Naive thymus-derived CD4-positive, alpha-beta T cell (primary cell): ENCODE data around the gene MLX. TPM values are rescaled to one million over a fixed set of nuclear protein-coding genes. Genes with fewer than 3 reads are reported as not detected.
A peak's percentile ranks its signal among the peaks of the same experiment; 100 is the strongest.
"Not testable (repeated sequence)": the region's sequence is repeated elsewhere in the genome, so short reads cannot be mapped to it uniquely, and the experiment has no call there.

ENCODE experiments used
- ATAC-seq: fragments of 150-1000 bp; cut with Tn5 transposase; 2 replicates; pipeline ENCODE4 v1.10.0; 2021; ENCODE audit warnings: mild to moderate bottlenecking, moderate library complexity
- CTCF ChIA-PET: fragments of 350-600 bp; sonication (Branson Sonifier 250); formaldehyde crosslinking; loops from one replicate; lab custom pipeline; 2021; ENCODE audit warnings: antibody characterized with exemption; lab: Charles Lee
- POLR2A ChIA-PET: fragments of 350-600 bp; sonication (Branson Sonifier 250); formaldehyde crosslinking; loops from one replicate; lab custom pipeline; 2021; ENCODE audit warnings: antibody characterized with exemption, inconsistent platforms; lab: Charles Lee
- DNase-seq, 9 donors: peaks; one replicate each; pipeline versions ENCODE4 v3.0.0 to v3.0.0-alpha.2; 2020 to 2022; ENCODE audit warnings: mixed read lengths in 1 of 9
- H3K27ac ChIP-seq: one replicate; pipeline ENCODE4 v1.7.0; 2013; ENCODE audit warnings: mild to moderate bottlenecking, low read depth, low read length, moderate library complexity
- H3K27me3 ChIP-seq, 2 donors: one replicate each; pipeline ENCODE4 v1.7.0; 2013; ENCODE audit warnings: low read length in 2 of 2, mild to moderate bottlenecking in 2 of 2, moderate library complexity in 2 of 2; ENCODE audit not compliant: control insufficient read depth in 2 of 2, insufficient read depth in 2 of 2
- H3K36me3 ChIP-seq, 3 experiments: 1 replicate in 2 of 3; 2 replicates in 1 of 3; pipeline ENCODE4 v1.7.0; 2013; ENCODE audit warnings: low read length in 3 of 3, mild to moderate bottlenecking in 3 of 3, moderate library complexity in 1 of 3; ENCODE audit not compliant: insufficient read depth in 3 of 3, control insufficient read depth in 2 of 3
- H3K4me1 ChIP-seq, 2 donors: one replicate each; pipeline ENCODE4 v1.7.0; 2013; ENCODE audit warnings: low read length in 2 of 2, mild to moderate bottlenecking in 2 of 2, moderate library complexity in 1 of 2; ENCODE audit not compliant: control insufficient read depth in 2 of 2, insufficient read depth in 2 of 2
- H3K4me3 ChIP-seq: 2 replicates; pipeline ENCODE4 v1.7.0; 2013; ENCODE audit warnings: mild to moderate bottlenecking, low read length
- H3K9me3 ChIP-seq, 3 experiments: 1 replicate in 2 of 3; 2 replicates in 1 of 3; pipeline ENCODE4 v1.7.0; 2013; ENCODE audit warnings: low read length in 3 of 3; ENCODE audit not compliant: control insufficient read depth in 2 of 3
- H3K27ac Mint-ChIP-seq, 9 donors: one replicate each; pipeline ENCODE4 v1.8.0; 2020 to 2022; ENCODE audit warnings: mixed read lengths in 9 of 9, mild to moderate bottlenecking in 8 of 9, moderate library complexity in 5 of 9, inconsistent platforms in 2 of 9
- H3K27me3 Mint-ChIP-seq, 5 donors: one replicate each; pipeline ENCODE4 v1.8.0; 2021 to 2022; ENCODE audit warnings: mixed read lengths in 5 of 5, mild to moderate bottlenecking in 1 of 5
- H3K36me3 Mint-ChIP-seq, 5 donors: one replicate each; pipeline ENCODE4 v1.8.0; 2020 to 2022; ENCODE audit warnings: mixed read lengths in 5 of 5, mild to moderate bottlenecking in 3 of 5, inconsistent platforms in 1 of 5
- H3K4me1 Mint-ChIP-seq, 7 donors: one replicate each; pipeline ENCODE4 v1.8.0; 2020 to 2022; ENCODE audit warnings: mixed read lengths in 7 of 7, mild to moderate bottlenecking in 3 of 7, inconsistent platforms in 1 of 7
- H3K4me3 Mint-ChIP-seq, 10 donors: one replicate each; pipeline ENCODE4 v1.8.0; 2020 to 2022; ENCODE audit warnings: mild to moderate bottlenecking in 10 of 10, mixed read lengths in 10 of 10, moderate library complexity in 6 of 10, inconsistent platforms in 2 of 10
- H3K9me3 Mint-ChIP-seq, 11 donors: one replicate each; pipeline ENCODE4 v1.8.0; 2020 to 2022; ENCODE audit warnings: mixed read lengths in 11 of 11, mild to moderate bottlenecking in 4 of 11, inconsistent platforms in 1 of 11, moderate library complexity in 1 of 11
- intact Hi-C, 2 donors: fragments of 100-400 bp; cut with micrococcal nuclease; formaldehyde crosslinking; loops; one replicate each; pipeline ENCODE4 v1.15.1; 2023
- polyA plus RNA-seq, 2 donors: library from polyadenylated mRNA; unstranded; fragments of 300-500 nt; fragmentation: Illumina TruSeq; gene quantifications; one replicate each; pipeline ENCODE4 v1.2.3, GENCODE V29; 2021
- total RNA-seq, 6 experiments: library from RNA in 5 of 6; stranded (reverse) in 5 of 6; gene quantifications; 1 replicate in 5 of 6; 2 replicates in 1 of 6; pipeline ENCODE4 v1.2.3 and lab custom pipeline; 2021 to 2026

MLX gene
- total and polyA plus RNA-seq, 7 experiments from 2014 or later: 28.1 to 73.9 (median 50.1) TPM

- Mint-ChIP-seq H3K27me3 (no peaks in the 10 kb centered on the region), H3K36me3 (peaks cover 0 to 4% (median 0%) of the 10 kb centered on the region in 5 donors), H3K9me3 (no peaks in the 10 kb centered on the region), H3K4me3 (peak overlapping the region; percentile 7 to 75 (median 56)), H3K4me1 (peaks cover 4 to 22% (median 18%) of the 10 kb centered on the region in 7 donors), H3K27ac (peak overlapping the region in 2 of 9 donors; percentile 15 to 48)
- Histone ChIP-seq H3K27ac (no peak overlapping the region), H3K4me1 (no peaks in the 10 kb centered on the region), H3K27me3 (no peaks in the 10 kb centered on the region), H3K9me3 (no peaks in the 10 kb centered on the region), H3K4me3 (peak overlapping the region; percentile 17), H3K36me3 (peaks cover 0 to 7% (median 0%) of the 10 kb centered on the region in 3 experiments)
- ATAC-seq (peak; percentile 94), DNase-seq (peak; percentile 54 to 75 (median 70))
- ChIA-PET CTCF (interaction anchor here (0.6 to 1.1 kb wide), 4 partner anchors 12 to 108 kb away, joined by 3 to 4 read pairs (median 4); partner anchors contain the start of gene NAGLU), POLR2A (interaction anchor here (0.9 to 1.5 kb wide), 2 partner anchors 11 to 19 kb away, joined by 3 to 11 read pairs; partner anchors contain the start of gene NAGLU)
- intact Hi-C loops: loop anchor here in 1 of 2 donors (1.0 kb wide), 1 partner anchor 29 kb away; the partner anchor contains the start of gene PSMC3IP
Measured at GRCh38 chr17:42548070-42548837, 18.6 kb upstream of the MLX start.

DNA sequence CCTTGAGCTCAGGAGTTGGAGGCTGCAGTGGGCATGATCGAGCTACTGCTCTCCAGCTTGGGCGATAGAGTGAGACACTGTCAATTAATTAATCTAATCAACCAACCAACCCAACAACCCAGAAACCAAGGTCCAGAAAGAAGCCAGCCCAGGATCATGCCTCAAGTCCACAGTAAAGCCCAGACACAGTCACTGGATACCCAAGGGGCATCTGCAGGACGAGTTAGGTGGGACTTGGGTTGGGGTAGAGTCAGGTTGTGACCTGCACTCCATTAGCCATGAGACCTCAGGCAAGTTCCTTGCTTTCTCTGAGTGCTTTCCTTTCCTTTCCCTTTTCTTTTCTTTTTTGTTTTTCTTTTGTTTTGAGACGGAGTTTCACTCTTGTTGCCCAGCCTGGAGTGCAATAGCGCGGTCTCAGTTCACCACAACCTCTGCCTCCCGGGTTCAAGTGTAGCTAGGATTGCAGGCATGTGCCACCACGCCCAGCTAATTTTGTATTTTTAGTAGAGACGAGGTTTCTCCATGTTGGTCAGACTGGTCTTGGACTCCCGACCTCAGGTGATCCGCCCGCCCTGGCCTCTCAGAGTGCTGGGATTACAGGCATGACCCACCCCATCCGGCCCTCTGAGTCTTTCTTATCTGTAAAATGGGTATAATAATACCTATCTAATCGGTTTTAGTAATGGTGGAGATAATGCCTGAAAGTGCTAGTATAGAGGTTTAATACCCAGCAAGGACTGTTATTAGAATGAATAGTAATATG, 17.7 kb upstream of the MLX start:
- POLR2A ChIA-PET: interaction anchor here (0.7 to 1.5 kb wide), 3 partner anchors 12 to 1102 kb away, joined by 3 to 11 read pairs (median 3); partner anchors contain the start of gene NAGLU
- no peaks in the 10 kb centered on the region for H3K9me3 Mint-ChIP-seq
- Histone ChIP-seq H3K27ac (no peak overlapping the region), H3K4me3 (no peak overlapping the region), H3K27me3 (no peaks in the 10 kb centered on the region), H3K9me3 (no peaks in the 10 kb centered on the region), H3K36me3 (no peaks in the 10 kb centered on the region), H3K4me1 (peaks cover 5% of the 10 kb centered on the region in 2 donors)
- peak overlapping the region; percentile 7 to 75 (median 60) for H3K4me3 Mint-ChIP-seq
- H3K4me1 Mint-ChIP-seq: peaks cover 4 to 29% (median 22%) of the 10 kb centered on the region in 7 donors
- CTCF ChIA-PET: interaction anchor here (0.7 to 1.1 kb wide), 3 partner anchors 13 to 109 kb away, joined by 3 to 4 read pairs (median 4); partner anchors contain the start of gene NAGLU
- intact Hi-C loops: loop anchor here in 1 of 2 donors (1.0 kb wide), 1 partner anchor 28 kb away; the partner anchor contains the start of gene PSMC3IP
- H3K27ac Mint-ChIP-seq: peak overlapping the region in 6 of 9 donors; percentile 14 to 56 (median 30)
- no peak for ATAC-seq
- peaks cover 0 to 4% (median 0%) of the 10 kb centered on the region in 5 donors for H3K36me3 Mint-ChIP-seq
- H3K27me3 Mint-ChIP-seq: no peaks in the 10 kb centered on the region
- DNase-seq: no peak

DNA sequence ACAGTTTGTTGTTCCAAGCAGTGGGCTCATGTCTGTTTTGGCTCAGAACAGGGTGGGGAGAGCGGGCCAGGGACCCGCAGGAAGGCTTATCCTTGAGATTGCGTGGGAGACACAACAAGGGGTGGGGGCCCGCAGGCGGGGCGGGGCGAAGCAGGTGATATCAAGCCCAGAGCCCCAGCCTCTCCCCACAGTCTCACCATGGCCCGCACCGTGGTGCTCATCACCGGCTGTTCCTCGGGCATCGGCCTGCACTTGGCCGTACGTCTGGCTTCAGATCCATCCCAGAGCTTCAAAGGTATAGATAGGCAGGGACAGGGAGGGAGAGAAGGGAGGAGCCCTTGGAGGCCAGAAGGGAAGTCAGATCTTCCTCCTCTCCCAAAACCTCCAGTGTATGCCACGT, 14.2 kb upstream of the MLX start, which contains the start of gene HSD17B1:
Gene HSD17B1 (plus strand): TSS at position 188 of the 400 bp plus-strand sequence. CDS start 11 bp downstream, at position 199.
- H3K27me3 ChIP-seq, H3K9me3 Mint-ChIP-seq, H3K9me3 ChIP-seq, H3K36me3 ChIP-seq, ATAC-seq, H3K36me3 Mint-ChIP-seq, DNase-seq, intact Hi-C loops, H3K4me3 ChIP-seq, H3K27me3 Mint-ChIP-seq, CTCF ChIA-PET: not testable (repeated sequence)
- Histone ChIP-seq H3K4me1 (peaks cover 14 to 15% of the 10 kb centered on the region in 2 donors), H3K27ac (peak within 1 kb of the TSS; percentile 86)
- H3K27ac Mint-ChIP-seq: peak within 1 kb of the TSS; percentile 80 to 93 (median 90)
- POLR2A ChIA-PET: interaction anchor here (2.6 to 3.2 kb wide), 2 partner anchors 14 to 16 kb away, joined by 19 to 26 read pairs; partner anchors contain the start of genes MLX and NAGLU
- H3K4me1 Mint-ChIP-seq: peaks cover 12 to 52% (median 33%) of the 10 kb centered on the region in 7 donors
- peak within 1 kb of the TSS; percentile 84 to 95 (median 90) for H3K4me3 Mint-ChIP-seq

DNA sequence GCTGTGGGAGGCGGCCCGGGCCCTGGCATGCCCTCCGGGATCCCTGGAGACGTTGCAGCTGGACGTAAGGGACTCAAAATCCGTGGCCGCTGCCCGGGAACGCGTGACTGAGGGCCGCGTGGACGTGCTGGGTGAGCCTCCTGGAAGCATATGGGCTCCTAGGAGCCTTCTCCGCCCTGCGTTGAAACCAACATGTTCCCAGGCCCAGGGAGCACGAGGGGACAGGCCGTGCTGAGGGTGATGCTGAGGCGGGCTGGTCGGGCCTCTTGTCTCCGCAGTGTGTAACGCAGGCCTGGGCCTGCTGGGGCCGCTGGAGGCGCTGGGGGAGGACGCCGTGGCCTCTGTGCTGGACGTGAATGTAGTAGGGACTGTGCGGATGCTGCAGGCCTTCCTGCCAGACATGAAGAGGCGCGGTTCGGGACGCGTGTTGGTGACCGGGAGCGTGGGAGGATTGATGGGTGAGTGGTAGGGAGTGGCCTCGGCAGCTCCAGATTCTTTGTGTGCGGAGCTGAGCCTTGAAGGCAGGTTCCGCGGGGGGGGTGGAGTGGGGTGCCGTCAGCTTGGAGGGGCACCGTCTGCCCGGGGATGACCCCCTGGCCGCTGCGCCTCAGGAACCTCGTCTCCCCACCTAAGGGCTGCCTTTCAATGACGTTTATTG, 13.6 kb upstream of the MLX start:
- ChIA-PET CTCF (no interaction called here), POLR2A (interaction anchor here (0.8 to 3.2 kb wide), 3 partner anchors 13 to 23 kb away, joined by 4 to 26 read pairs (median 19); partner anchors contain the start of genes MLX and NAGLU)
- Mint-ChIP-seq H3K27ac (peak overlapping the region; percentile 49 to 91 (median 89)), H3K9me3 (no peaks in the 10 kb centered on the region), H3K27me3 (no peaks in the 10 kb centered on the region), H3K4me3 (peak overlapping the region; percentile 84 to 95 (median 90)), H3K4me1 (peaks cover 12 to 52% (median 33%) of the 10 kb centered on the region in 7 donors), H3K36me3 (peaks cover 0 to 1% (median 0%) of the 10 kb centered on the region in 5 donors)
- no peaks in the 10 kb centered on the region for H3K27me3 ChIP-seq
- H3K4me1 ChIP-seq: peaks cover 14 to 15% of the 10 kb centered on the region in 2 donors
- intact Hi-C loops: no loop called here
- H3K9me3 ChIP-seq: no peaks in the 10 kb centered on the region
- H3K4me3 ChIP-seq: no peak overlapping the region
- ATAC-seq (no peak), DNase-seq (no peak)
- no peak overlapping the region for H3K27ac ChIP-seq
- no peaks in the 10 kb centered on the region for H3K36me3 ChIP-seq

DNA sequence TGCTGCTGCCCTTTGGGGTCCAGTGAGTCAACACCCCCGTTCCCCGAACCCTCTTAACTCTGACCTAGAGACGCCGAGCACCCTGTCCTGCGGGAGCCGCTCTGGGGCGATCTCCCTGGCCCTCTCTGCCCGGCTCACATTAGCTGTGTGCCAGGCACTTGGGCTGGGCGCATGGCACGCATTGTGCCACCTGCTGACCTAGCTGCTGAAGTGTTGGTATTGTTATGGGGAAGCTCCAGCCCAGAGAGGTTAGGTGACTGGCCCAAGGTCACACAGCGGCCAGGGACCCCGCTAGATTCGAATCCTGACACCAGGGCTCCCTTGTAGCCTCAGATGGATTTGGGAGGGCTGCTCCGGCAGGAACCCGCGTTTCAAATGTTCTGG, 13.0 kb upstream of the MLX start:
- Mint-ChIP-seq H3K27ac (peak overlapping the region; percentile 80 to 93 (median 90)), H3K27me3 (no peaks in the 10 kb centered on the region), H3K4me1 (peaks cover 10 to 50% (median 31%) of the 10 kb centered on the region in 7 donors), H3K36me3 (peaks cover 0 to 1% (median 0%) of the 10 kb centered on the region in 5 donors), H3K4me3 (peak overlapping the region; percentile 84 to 95 (median 90)), H3K9me3 (no peaks in the 10 kb centered on the region)
- peak; percentile 28 for ATAC-seq
- Histone ChIP-seq H3K9me3 (no peaks in the 10 kb centered on the region), H3K4me3 (peak overlapping the region; percentile 80), H3K27ac (peak overlapping the region; percentile 86), H3K4me1 (peaks cover 14 to 15% of the 10 kb centered on the region in 2 donors), H3K36me3 (no peaks in the 10 kb centered on the region), H3K27me3 (no peaks in the 10 kb centered on the region)
- intact Hi-C loops: loop anchor here (1.0 to 2.0 kb wide), 5 partner anchors 8 to 55 kb away; partner anchors contain the start of genes NAGLU (in 2 of the 2), COASY (in 1 of the 2), PSMC3IP (in 1 of the 2) and RETREG3 (in 1 of the 2)
- peak in 1 of 9 donors; percentile 21 for DNase-seq
- CTCF ChIA-PET: interaction anchor here (0.6 to 0.9 kb wide), 2 partner anchors 8 to 10 kb away, joined by 3 read pairs; no protein-coding TSS in a partner anchor
- POLR2A ChIA-PET: interaction anchor here (0.8 to 3.2 kb wide), 5 partner anchors 12 to 814 kb away, joined by 3 to 26 read pairs (median 5); partner anchors contain the start of genes MLX and NAGLU
